ENCODE measurements around the gene GPR161.
"Not testable (repeated sequence)": the region's sequence is repeated elsewhere in the genome, so short reads cannot be mapped to it uniquely, and the experiment has no call there.

GPR161 gene

DNA sequence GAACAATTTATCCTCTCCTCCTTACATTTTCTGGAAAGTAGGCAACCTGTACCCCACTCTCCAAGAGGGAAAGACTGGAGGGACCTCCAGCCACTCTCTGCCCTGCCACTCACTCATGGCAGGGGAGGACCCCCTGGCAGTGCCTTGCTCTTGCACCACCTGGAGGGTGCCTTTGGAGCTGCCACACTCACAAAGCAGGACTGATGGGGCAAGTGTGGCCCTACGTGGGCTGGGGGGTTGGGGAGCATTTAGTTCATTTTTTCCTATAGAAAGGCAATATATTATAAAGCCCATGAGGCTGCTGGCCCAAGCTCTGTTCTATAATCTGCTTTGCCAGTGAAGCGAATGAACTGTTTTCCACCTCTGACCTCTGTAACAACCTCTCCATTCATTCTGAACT lies 50.3 kb downstream of the GPR161 start:
- no peak for DNase-seq (ENCODE audit: low read depth)

GRCh38 chr1:168085401-168085872 lies 51.3 kb downstream of the GPR161 start:
- DNase-seq (ENCODE audit: low read depth): no peak

DNA sequence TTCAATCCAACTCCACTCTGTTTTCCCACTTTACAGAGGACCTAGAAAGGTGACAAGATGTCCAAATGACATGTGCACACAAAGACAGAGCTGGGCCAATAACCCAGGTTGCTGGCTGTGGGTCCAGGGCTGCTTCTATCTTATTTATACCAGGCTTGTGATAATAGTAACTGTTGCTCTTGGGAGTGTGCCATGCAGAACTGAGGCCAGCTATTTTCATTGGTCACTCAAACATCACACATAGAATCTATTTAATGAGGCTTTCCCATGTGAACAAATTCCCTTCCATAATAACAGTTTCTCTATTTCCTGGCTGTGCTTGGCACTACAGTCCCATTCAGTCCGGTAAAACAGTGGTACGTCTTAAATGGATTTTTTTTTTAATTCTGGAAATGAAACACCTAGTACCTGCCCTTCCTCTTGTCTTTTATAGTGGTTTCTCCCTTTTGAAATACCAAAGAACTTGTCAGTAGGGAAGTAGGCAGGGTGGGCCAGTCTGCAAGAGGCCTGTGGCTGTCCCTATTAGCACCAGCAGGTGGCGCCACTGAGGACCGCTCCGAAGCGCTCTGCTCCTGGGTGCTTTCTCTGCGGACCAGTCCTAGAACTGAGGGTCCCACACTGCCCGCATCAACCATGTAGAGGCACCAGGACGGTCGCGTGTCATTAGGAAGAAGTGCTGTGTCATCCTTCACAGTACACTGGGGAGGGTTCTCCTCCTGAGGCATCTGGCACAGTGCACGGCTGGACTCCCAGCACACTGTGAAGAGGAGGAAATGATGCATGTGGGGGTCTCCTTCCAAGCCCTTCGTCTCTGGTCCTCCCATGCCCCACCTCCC lies 52.1 kb downstream of the GPR161 start:
- DNase-seq (ENCODE audit: low read depth): peak; percentile 28

- DNase-seq (ENCODE audit: low read depth): no peak
These were observed 53.0 kb downstream of the GPR161 start for GRCh38 chr1:168083456-168084325.

- peak; percentile 42 for DNase-seq (ENCODE audit: low read depth)
These were observed 54.5 kb downstream of the GPR161 start for GRCh38 chr1:168082008-168082876.

GRCh38 chr1:168081373-168082007 lies 55.2 kb downstream of the GPR161 start:
- no peak for DNase-seq (ENCODE audit: low read depth)

DNA sequence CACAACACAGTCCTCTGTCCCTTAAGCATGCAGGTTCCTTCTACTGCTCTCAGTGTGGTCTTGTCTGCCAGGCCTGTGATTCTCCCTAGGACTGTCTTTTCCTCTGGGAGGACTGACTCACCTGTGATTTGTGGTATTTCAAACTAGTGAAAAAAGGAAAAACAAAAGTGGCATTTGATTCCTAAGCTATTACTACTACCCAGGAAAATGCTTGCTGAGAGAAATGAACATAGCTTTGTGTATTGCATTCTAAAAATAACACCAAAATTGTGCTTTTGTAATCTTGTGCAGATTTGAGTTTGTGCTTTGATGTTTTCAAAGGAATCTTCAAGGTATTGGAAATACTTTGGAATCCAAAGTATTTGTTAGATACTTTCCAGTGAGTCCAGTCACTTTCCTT lies 57.0 kb downstream of the GPR161 start:
- DNase-seq (ENCODE audit: low read depth): no peak

DNA sequence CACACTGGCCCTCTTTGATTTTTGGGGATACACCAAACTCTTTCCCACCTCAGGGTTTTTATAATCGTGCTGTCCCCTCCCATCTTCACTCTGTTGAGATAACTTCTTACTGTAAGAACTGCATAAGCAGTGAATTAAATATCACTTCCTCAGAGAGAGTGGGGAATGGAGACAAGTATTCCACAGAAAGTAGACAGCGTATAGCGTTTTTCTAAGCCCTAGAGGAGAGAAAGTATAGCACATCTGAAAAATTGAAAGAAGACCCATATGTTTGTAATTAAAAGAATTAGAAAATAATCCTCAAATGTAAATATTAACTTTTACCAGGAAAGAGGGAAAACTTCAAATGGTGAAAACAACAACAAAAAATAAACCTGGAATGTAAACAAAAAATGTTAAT lies 67.3 kb downstream of the GPR161 start:
- DNase-seq (ENCODE audit: low read depth): no peak

GRCh38 chr1:168065506-168065905 lies 71.2 kb downstream of the GPR161 start:
- DNase-seq (ENCODE audit: low read depth): no peak

DNA sequence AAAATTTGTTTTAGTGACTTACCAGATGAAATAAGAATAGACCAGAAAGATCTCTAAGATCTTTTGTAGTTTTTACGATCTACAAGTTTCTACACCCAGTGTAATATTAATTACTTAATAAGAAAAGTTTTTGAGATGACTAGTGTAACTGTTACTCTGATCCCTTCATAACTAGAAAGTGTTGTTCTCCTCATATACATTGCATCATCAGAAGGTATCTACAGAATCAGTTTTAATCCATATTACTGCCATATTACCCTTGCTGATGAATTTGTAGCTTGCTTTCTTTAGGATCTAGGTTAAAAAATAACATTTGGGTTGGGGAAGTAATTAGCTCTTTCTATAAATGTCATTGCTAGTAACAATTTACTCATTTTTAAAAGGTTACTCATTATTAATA lies 72.5 kb downstream of the GPR161 start:
- no peak for DNase-seq (ENCODE audit: low read depth)

DNA sequence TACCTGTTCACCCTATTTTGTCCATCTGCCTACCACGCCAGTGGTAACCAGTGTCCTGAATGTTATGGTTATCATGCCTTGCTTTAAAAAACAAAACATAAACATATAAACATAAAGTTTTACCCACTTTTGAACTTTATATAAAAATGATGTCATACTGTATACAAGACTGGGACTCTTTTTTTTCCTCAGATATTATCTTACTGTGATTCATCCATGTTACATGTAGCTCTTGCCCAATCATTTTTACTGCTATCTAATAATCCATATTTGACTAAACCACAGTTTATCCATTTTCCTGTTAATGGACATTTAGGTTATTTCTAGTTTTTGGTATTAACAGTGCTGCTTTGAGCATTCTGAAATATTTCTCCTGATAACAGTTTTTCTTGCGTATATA lies 78.8 kb downstream of the GPR161 start:
- DNase-seq (ENCODE audit: low read depth): no peak

DNA sequence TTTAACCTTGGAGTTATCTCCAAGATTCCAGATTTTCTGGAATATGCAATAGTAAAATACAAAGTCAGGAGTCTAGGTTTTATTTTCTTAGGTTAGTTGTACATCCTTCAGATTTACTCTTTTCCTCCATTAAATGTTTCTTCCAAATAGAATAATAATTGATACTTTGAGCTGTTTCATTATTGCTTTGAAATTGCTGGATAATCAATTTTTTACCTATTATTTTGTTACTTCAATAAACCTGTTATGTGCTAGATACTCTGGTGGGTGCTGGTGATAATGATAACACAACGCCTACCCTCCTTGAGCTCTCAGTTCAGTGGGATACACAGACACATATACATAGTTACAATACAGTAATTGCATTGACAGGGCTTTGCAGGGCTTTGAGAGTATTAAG lies 79.4 kb downstream of the GPR161 start:
- no peak for DNase-seq (ENCODE audit: low read depth)

GRCh38 chr1:168056152-168056551 lies 80.6 kb downstream of the GPR161 start:
- DNase-seq (ENCODE audit: low read depth): not testable (repeated sequence)

- DNase-seq (ENCODE audit: low read depth): no peak
These were observed 82.6 kb downstream of the GPR161 start for GRCh38 chr1:168054117-168054516.

DNA sequence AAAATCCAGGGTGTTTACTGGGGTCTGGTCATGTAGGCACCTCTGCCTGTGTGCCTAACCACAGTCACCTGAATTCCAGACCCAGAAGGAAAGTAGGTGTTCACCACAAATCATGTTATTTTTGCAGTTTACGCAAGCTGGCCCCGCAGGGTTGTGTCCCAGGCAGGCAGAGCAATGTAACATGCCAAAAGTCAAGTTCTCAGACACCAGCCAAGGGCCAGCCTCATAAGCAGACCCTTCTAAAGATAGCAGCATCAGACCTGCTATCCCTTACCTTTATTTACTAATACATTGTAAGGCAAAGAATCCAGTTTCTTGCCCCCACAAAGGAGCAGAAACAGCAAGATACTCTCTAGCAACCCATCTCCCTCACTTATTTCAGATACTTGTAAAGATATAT lies 83.0 kb downstream of the GPR161 start:
- no peak for DNase-seq (ENCODE audit: low read depth)

DNA sequence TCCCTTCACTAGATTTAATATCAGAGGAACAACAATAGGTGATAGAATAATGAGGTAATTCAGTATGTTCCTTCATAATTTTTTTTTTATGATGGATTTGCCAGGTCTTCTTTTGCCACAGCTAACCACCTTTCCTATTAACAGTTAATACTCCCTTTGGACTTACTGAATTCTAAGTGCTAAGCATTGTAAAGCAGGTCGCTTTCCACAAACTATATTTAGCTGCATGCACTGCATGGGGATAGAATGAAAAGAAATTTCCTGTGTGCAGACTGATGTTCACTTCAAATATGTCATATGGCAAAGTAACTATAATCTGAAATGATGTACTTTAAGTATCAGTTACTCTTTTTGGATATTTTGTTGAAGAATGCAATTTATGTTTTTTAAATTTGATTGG lies 85.8 kb downstream of the GPR161 start:
- no peak for DNase-seq (ENCODE audit: low read depth)

DNA sequence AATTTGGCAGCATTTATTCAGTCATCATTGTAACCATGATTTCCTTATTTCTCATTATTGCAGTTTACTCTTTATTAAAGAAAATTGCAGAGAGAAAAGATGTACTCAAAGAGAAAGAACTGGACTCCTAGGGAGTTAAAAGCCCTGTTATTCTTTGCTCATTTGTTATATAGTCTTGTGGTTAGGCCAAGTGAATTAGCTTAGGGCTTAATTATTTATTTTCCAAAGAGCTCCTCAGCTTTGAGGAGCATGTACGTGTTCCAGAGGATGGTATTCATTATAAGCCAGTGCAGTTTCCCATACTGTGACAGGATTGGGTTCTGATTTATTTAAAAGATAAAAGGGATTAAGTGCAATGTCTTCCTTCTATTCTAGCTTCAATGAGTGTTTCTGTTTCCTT lies 86.4 kb downstream of the GPR161 start:
- DNase-seq (ENCODE audit: low read depth): no peak

DNA sequence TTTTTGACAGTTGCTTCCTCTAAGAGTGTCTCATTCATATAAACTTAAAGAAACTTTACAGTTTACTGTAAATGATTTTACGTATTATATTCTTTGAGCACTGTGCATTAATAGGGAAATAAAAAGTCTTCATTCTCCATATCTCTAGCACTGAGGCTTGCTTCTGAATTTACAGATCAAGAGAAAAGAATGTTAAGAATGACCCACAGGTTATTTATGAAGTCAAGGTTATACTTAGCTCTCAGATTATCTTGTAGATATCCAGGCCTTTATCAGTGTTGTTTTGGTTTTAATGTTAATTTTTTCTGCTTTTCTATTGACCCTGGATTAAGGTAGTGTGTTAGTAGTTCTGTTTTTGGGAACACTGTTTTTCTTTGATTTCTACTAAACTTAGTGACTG lies 91.4 kb downstream of the GPR161 start:
- no peak for DNase-seq (ENCODE audit: low read depth)

GRCh38 chr1:168042362-168042761 lies 94.4 kb downstream of the GPR161 start:
- no peak for DNase-seq (ENCODE audit: low read depth)

DNA sequence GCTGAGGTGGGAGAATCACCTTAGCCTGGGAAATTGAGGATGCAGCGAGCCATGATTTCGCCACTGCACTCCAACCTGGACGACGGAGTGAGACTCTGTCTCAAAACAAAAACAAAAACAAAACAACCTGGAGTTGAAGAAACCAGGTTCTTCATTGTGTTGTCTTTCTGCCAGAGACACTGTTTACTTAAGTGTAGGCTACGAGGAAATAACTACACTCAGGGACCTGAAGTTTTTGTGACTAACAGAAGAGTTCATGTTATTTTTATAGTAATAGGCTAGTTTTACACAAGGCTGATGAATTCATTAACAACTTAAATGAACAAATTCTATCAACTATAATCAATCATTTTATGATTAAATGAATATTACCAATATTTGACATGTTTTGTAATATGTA lies 101.4 kb downstream of the GPR161 start:
- DNase-seq (ENCODE audit: low read depth): no peak

GRCh38 chr1:168032029-168032428 lies 104.7 kb downstream of the GPR161 start:
- no peak for DNase-seq (ENCODE audit: low read depth)

DNA sequence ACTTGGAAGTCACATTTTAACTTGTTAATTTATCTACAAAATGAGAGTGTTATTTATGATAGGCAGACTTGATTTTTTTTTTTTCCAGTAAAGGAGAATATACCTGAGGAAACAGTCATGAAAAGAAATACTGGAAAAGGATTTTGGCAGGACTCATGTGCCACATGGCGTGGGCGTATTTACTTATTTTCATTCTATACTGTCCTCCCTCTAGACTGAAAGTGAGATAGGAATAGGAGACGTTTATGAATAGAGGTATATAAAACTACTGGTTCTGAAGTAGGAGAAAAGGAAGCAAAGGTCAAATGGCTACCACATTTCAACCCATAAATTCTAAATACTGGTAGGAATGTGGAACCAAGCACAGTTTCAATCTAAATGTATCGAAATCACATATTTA lies 105.1 kb downstream of the GPR161 start:
- DNase-seq (ENCODE audit: low read depth): no peak
